ENCODE measurements around the gene PLPPR1. TPM values are rescaled to one million over a fixed set of nuclear protein-coding genes. Genes with fewer than 3 reads are reported as not detected.

PLPPR1 gene
- total RNA-seq, 4 donors from 2014 or later = not detected

GRCh38 chr9:101029315-101030085, 973 bp downstream of the PLPPR1 start:
- no peak for ATAC-seq (ENCODE audit: low FRiP score)
- DNase-seq (ENCODE audit: low spot score) = no peak
- no peak for TF ChIP-seq CTCF (IDR thresholded peaks at IDR 0.05)

GRCh38 chr9:101030086-101030391, 1.5 kb downstream of the PLPPR1 start:
- no peak for TF ChIP-seq CTCF (IDR thresholded peaks at IDR 0.05)
- DNase-seq (ENCODE audit: low spot score) (no peak), ATAC-seq (ENCODE audit: low FRiP score) (no peak)

GRCh38 chr9:101032426-101032825, 3.9 kb downstream of the PLPPR1 start:
- DNase-seq (ENCODE audit: low spot score) (no peak), ATAC-seq (ENCODE audit: low FRiP score) (no peak)
- TF ChIP-seq CTCF (IDR thresholded peaks at IDR 0.05) = no peak

GRCh38 chr9:101034222-101034621, 5.7 kb downstream of the PLPPR1 start:
- ATAC-seq (ENCODE audit: low FRiP score) = no peak
- no peak for TF ChIP-seq CTCF (IDR thresholded peaks at IDR 0.05)
- DNase-seq (ENCODE audit: low spot score) = no peak

- TF ChIP-seq CTCF (IDR thresholded peaks at IDR 0.05) = no peak
These were observed 6.6 kb downstream of the PLPPR1 start for GRCh38 chr9:101035098-101035497.

GRCh38 chr9:101037430-101037829, 8.9 kb downstream of the PLPPR1 start:
- no peak for ATAC-seq (ENCODE audit: low FRiP score)

More at GRCh38 chr9:101035098-101035497, 6.6 kb downstream of the PLPPR1 start:
- ATAC-seq (ENCODE audit: low FRiP score) (no peak), DNase-seq (ENCODE audit: low spot score) (no peak)

More at GRCh38 chr9:101037430-101037829, 8.9 kb downstream of the PLPPR1 start:
- TF ChIP-seq CTCF (IDR thresholded peaks at IDR 0.05) = no peak
- DNase-seq (ENCODE audit: low spot score) = no peak
